AG04450 (cell line): ENCODE data around the gene CCDC188. TPM values are rescaled to one million over a fixed set of nuclear protein-coding genes. Genes with fewer than 3 reads are reported as not detected.
"Not testable (repeated sequence)": the region's sequence is repeated elsewhere in the genome, so short reads cannot be mapped to it uniquely, and the experiment has no call there.

Experiments used
- CTCF ChIA-PET: fragments of 300-600, 350-600 bp; formaldehyde crosslinking; extraction: SDS; loops from one replicate; lab custom pipeline; 2022; ENCODE audit warnings: antibody characterized with exemption, inconsistent platforms; lab: Charles Lee
- POLR2A ChIA-PET: fragments of 350-600 bp; formaldehyde crosslinking; extraction: SDS; loops from one replicate; lab custom pipeline; 2021; ENCODE audit warnings: antibody characterized with exemption, inconsistent platforms; lab: Yijun Ruan, JAX
- DNase-seq: peaks from one replicate; pipeline ENCODE4 v3.0.0-alpha.2; 2011; ENCODE audit warnings: low read depth, low spot score
- H3K27ac ChIP-seq: one replicate; pipeline ENCODE4 v1.5.1; 2012; ENCODE audit warnings: low read depth, low read length, control low read depth
- H3K27me3 ChIP-seq: one replicate; pipeline ENCODE4 v1.6.0; 2012; ENCODE audit warnings: low read length; ENCODE audit not compliant: control insufficient read depth, insufficient read depth
- H3K4me3 ChIP-seq: 2 replicates; pipeline ENCODE4 v1.5.1; 2011; ENCODE audit warnings: mild to moderate bottlenecking, low read depth, low read length, control low read depth
- H3K9me3 ChIP-seq: 2 replicates; pipeline ENCODE4 v1.5.1; 2012; ENCODE audit warnings: low read length; ENCODE audit not compliant: control insufficient read depth, insufficient read depth
- polyA plus RNA-seq: library from polyadenylated mRNA; depleted of rRNA; stranded (reverse); fragments of >200 nt; gene quantifications from 2 replicates; pipeline ENCODE4 v1.2.3, GENCODE V29; 2011
- TF ChIP-seq, protein P1 (sequence below): IDR thresholded peaks from 2 replicates; pipeline ENCODE4 v1.5.1; 2011; ENCODE audit warnings: low read depth, low read length, control low read depth, inconsistent platforms

CCDC188 gene
- polyA plus RNA-seq, 1 experiment: not detected

DNA sequence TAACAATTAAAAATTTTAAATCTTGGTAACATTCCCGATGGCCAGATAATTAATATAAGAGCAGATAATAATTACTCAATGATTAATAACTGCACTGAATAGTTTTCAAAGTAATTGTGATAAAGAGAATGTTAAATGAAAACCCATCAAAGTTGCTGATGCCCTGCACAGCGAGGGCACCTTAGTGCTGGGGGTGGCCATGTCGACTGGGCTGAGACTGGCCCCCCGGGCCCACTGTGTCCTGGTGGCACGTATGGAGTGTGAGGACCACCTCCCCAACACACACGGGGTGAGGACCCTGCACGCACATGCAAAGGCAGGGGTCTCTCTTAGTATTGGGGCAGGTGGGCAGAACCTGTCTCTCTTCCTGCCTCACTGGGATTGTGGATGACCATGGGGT, 15.1 kb upstream of the CCDC188 start:
- ChIA-PET CTCF (no interaction called here), POLR2A (no interaction called here)
- H3K27ac ChIP-seq: no peak overlapping the region
- H3K4me3 ChIP-seq: no peak overlapping the region
- H3K27me3 ChIP-seq: peaks cover 17% of the 10 kb centered on the region
- TF ChIP-seq, protein P1, sequence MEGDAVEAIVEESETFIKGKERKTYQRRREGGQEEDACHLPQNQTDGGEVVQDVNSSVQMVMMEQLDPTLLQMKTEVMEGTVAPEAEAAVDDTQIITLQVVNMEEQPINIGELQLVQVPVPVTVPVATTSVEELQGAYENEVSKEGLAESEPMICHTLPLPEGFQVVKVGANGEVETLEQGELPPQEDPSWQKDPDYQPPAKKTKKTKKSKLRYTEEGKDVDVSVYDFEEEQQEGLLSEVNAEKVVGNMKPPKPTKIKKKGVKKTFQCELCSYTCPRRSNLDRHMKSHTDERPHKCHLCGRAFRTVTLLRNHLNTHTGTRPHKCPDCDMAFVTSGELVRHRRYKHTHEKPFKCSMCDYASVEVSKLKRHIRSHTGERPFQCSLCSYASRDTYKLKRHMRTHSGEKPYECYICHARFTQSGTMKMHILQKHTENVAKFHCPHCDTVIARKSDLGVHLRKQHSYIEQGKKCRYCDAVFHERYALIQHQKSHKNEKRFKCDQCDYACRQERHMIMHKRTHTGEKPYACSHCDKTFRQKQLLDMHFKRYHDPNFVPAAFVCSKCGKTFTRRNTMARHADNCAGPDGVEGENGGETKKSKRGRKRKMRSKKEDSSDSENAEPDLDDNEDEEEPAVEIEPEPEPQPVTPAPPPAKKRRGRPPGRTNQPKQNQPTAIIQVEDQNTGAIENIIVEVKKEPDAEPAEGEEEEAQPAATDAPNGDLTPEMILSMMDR: no peak
- peaks cover 3% of the 10 kb centered on the region; the same call in 1 of the 2 replicates for H3K9me3 ChIP-seq
- no peak for DNase-seq

DNA sequence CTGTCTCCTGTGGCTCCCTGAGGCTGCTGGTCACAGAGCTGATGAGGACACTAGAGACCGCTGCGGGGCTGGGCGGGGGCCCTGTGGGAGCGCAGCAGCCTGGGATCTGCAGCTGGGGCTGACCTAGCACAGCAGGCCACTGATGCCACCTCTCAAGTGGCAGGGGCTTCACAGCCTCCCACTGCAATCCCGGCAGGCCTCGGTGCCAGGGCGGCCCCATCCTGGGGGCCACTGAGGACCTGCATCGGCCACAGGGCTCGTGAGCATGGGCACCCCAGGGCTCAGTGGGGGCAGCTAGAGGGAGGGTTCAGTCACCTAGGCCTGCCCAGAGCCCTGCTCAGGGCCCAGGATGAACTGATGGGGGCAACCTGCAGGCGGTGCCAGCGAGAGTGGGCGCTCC, 14.6 kb upstream of the CCDC188 start:
- no peak for DNase-seq
- Histone ChIP-seq H3K4me3 (no peak overlapping the region), H3K27me3 (peaks cover 16% of the 10 kb centered on the region), H3K27ac (no peak overlapping the region), H3K9me3 (peaks cover 3% of the 10 kb centered on the region; the same call in 1 of the 2 replicates)
- TF ChIP-seq, protein P1: no peak
- ChIA-PET CTCF (interaction anchor here (0.6 kb wide), 1 partner anchor 361 kb away, joined by 3 read pairs; no protein-coding TSS in a partner anchor), POLR2A (no interaction called here)

DNA sequence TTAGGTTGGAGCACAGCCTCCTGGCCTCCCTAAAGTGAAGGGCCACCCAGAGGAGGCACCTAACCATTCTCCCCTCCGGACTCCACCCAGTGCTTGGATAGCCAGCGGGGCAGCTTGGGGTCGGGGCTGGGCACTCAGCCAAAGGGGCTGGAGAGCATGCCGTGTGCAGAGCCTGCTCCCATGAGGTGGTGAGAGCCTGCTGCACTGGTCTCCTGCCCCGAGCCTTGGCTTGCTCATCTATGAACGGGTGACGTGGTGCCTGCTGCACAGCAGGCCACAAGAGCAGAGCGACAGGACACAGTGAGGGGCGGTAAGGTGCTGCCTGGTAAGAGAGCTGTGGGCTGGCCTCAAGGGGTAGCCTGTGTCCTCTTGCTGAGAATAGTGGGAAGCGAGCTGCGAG, 14.0 kb upstream of the CCDC188 start:
- CTCF ChIA-PET: interaction anchor here (0.6 kb wide), 1 partner anchor 361 kb away, joined by 3 read pairs; no protein-coding TSS in a partner anchor
- H3K4me3 ChIP-seq: no peak overlapping the region
- no peak overlapping the region for H3K27ac ChIP-seq
- H3K27me3 ChIP-seq: peaks cover 19% of the 10 kb centered on the region
- DNase-seq: no peak
- POLR2A ChIA-PET: no interaction called here
- TF ChIP-seq, protein P1: no peak
- H3K9me3 ChIP-seq: peaks cover 3% of the 10 kb centered on the region; the same call in 1 of the 2 replicates

DNA sequence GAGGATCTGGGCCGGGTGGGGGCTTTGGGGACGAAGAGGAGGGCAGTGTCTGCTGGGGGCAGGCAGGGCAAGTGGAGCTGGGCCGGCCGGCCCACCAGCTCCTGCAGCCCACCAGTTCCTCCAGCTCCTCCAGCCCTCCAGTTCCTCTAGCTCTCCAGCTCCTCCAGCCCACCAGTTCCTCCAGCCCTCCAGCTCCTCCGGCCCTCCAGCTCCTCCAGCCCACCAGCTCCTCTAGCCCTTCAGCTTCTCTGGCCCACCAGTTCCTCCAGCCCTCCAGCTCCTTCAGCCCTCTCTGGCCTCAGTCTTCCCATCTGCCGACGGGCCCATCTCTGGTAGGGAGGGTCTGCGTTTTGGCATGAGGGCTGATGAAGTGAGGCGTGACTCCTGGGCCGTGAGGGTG, 9.2 kb upstream of the CCDC188 start:
- TF ChIP-seq, protein P1: no peak
- H3K4me3 ChIP-seq: no peak overlapping the region
- DNase-seq: no peak
- POLR2A ChIA-PET: interaction anchor here (0.6 kb wide), 1 partner anchor 134 kb away, joined by 3 read pairs; no protein-coding TSS in a partner anchor
- H3K27me3 ChIP-seq: peaks cover 10% of the 10 kb centered on the region
- no peak overlapping the region for H3K27ac ChIP-seq
- CTCF ChIA-PET: interaction anchor here (0.6 to 1.1 kb wide), 2 partner anchors 110 to 124 kb away, joined by 6 to 10 read pairs; no protein-coding TSS in a partner anchor
- peaks cover 3% of the 10 kb centered on the region; the same call in 1 of the 2 replicates for H3K9me3 ChIP-seq

DNA sequence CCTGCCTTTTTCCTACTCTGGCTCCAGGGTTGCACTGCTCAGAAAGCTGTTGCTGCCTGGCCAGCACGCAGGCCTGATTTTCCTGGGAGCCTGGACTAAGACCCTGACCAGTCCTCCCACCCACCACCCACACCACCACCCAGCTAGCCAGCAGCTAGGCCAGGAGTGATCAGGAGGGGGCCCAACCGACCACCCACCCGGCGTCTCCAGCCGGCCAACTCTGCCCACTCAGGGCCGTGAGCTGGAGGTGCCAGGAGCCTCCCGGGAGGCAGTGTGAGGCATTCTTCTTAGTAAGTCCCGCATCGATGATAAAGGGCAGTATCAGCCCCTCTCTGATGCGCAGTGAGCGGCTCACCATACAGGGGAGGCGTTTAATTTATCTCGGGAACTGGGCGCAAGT, 8.7 kb upstream of the CCDC188 start:
- H3K27ac ChIP-seq, H3K4me3 ChIP-seq, H3K9me3 ChIP-seq, DNase-seq: not testable (repeated sequence)
- ChIA-PET CTCF (interaction anchor here (1.1 kb wide), 1 partner anchor 125 kb away, joined by 6 read pairs; no protein-coding TSS in a partner anchor), POLR2A (interaction anchor here (0.6 kb wide), 1 partner anchor 134 kb away, joined by 3 read pairs; no protein-coding TSS in a partner anchor)
- peaks cover 10% of the 10 kb centered on the region for H3K27me3 ChIP-seq
